GM12873 (cell line): Measurements from ENCODE around the gene HAP1.

Experiments
- CTCF ChIP-seq: IDR thresholded peaks from 2 replicates; pipeline ENCODE4 v1.5.1; 2012; ENCODE audit warnings: low read depth, mild to moderate bottlenecking, moderate library complexity, low read length, control low read depth; ENCODE audit not compliant: insufficient read depth; ENCODE audit errors: missing control alignments

HAP1 gene

GRCh38 chr17:41686281-41686680 lies 48.2 kb downstream of the HAP1 start:
- TF ChIP-seq CTCF: no peak

- TF ChIP-seq CTCF: no peak
Observed at GRCh38 chr17:41684035-41684434, 50.4 kb downstream of the HAP1 start.

GRCh38 chr17:41683441-41684007 lies 50.9 kb downstream of the HAP1 start:
- TF ChIP-seq CTCF: no peak

DNA sequence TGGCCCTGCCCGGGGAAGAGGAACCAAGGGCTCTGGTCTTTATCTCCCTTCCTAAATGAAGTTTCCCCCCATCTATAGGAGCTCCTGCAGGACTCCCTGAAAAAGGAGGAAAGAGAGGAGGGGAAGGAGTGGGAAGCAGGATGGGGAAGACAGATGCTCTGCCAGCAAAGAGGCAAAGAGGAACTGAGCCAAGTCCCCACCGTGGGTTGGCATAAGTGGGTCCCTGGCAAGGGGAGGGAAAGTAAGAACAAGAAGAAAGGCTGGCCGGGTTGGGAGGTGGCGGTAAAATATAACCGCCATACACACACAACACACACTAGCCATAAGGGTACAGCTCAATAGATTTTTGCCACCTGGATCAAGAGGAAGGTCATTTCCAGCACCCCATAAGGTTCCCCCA lies 51.8 kb downstream of the HAP1 start:
- TF ChIP-seq CTCF: no peak

- TF ChIP-seq CTCF: no peak
Observed at GRCh38 chr17:41681776-41682175, 52.7 kb downstream of the HAP1 start.

DNA sequence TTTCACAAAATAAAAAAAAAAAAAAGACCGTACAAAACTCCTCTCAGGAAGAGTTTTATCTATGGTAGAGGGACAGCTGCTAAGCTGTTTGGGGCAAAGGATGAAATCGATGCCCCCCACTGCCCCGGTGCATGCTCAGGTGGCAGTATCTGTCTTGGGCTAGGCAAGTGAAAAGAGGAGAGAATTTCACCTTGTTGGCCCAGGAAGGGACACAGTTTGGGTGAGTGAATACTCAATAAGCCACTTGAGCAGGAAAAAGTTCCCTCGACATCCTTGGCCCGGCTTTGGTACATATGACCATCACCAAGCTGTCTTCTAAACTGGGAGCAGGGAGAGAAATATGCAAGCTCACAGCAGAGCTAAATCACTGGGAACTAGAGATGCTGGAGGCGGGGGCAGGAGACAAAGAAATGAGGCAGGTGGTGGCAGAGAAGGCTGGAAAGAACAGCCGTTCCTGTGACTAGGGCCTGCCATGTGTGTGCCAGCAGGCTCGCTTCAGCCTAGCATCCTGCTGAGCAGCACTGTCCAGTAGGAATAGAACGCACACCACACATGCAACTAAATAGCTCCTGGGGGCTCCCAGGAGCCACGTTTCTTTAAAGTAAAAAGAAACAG lies 53.9 kb downstream of the HAP1 start:
- no peak for TF ChIP-seq CTCF

GRCh38 chr17:41679740-41680425 lies 54.6 kb downstream of the HAP1 start:
- TF ChIP-seq CTCF: no peak
